NCI-H1694 treated with DMSO at 0.1 percent for 48 hours (cell line): Measurements from ENCODE around the gene PTCSC3.
A peak's percentile ranks its signal among the peaks of the same experiment; 100 is the strongest.

ENCODE experiments used
- DNase-seq: peaks from one replicate; lab custom pipeline; 2025; lab: John Stamatoyannopoulos, UW

Gene PTCSC3

DNA sequence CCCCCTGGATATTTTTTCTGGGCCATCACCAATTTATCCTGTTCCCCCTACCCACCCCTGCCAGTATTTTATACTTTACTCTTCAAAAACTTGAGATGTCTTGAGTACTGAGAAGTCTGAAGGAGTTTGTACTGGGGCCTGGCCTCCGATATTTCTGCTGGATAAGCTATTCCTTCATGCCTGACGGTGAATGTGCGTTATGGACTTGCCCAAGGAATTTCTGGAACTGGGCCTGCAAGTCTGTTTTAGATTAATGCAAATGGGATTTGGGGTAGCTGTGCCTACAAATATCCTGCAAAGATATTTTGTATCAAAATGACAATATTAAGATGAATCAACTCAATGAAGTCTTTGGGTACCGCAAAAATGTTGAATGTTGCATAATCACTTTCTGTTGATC is at the start of gene PTCSC3:
Gene PTCSC3 (minus strand): TSS at position 199 of the 400 bp plus-strand sequence.
- no peak for DNase-seq

DNA sequence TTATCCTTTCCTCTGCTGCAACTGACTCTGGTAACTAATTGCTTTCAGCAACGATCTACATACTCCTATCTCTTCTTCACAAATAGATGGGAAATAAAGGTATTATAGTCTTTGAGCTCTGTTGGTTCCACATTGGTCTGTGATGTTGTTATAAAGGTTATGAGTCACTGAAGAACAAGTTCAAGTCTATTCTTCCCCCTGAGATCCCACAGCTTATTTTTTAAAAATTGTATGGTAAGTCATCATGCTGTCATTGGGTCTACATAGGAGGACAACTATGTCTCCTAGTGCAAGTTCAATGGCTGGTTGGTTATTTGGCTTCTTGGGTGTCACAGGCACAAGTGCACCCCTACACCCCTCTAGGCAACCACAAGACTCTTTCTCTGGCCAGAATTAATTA is 49.6 kb upstream of the PTCSC3 start:
- no peak for DNase-seq

DNA sequence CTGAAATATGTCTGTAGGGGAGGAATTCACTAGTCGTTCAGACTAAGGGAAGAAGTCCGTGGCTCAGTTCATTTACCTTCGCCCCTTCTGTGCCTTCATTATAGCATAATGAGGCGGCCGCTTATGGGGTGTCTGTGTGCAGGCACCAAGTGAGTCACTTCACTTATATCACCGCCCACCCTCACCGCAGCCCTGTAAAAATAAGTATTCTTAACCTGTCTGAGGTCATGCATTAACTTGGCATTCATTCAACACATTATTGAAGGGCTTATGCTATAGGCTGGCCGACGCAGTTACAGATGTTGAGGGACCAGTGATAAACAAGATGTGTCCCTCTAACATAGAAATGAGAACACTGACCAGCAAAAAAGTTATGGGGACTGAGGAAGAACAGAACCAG is 47.7 kb upstream of the PTCSC3 start:
- no peak for DNase-seq

DNA sequence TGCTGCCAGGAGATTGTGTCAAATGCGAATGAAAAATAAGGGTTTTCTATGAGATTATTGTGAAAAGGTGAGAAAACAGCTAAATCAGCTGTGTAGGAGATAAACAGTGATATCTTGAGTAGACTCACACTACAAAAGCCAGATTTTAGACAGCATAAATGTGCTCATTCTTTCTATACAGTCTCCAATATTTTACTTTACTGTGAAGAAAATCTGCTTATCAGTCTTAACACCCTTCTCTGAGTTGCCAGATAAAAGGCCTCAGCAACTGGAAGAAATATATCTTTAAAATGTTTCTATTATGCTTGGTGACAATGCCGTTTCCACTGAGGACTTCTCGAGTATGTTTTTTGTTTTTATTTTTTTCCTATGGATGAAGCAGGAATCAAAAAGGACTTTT is 47.0 kb upstream of the PTCSC3 start:
- DNase-seq, result no peak

DNA sequence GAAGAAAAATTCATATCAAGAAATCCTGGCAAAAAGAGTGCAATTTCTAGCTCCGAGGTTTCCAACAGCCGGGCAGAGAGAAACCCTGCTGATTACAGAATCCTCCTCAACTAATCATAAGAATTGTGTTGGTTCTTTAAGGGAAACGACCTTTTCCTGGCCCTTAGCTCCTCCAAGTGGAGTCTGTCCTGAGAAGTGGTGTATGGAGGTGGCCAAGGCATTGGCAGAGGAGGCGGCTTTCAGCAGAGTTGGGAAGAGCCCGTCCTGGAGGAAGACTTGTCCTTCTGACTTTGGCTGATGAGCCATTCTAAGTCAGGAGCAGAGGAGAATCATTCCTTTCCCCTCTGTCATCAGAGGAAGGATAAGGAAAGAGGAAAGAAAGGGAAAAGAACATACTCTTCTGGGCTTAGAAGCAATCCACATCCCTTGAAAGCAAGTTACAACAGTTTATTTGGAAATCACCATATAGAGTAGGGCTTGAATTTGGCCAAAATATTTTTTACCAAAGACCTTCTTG is 46.5 kb upstream of the PTCSC3 start:
- DNase-seq, result no peak

DNA sequence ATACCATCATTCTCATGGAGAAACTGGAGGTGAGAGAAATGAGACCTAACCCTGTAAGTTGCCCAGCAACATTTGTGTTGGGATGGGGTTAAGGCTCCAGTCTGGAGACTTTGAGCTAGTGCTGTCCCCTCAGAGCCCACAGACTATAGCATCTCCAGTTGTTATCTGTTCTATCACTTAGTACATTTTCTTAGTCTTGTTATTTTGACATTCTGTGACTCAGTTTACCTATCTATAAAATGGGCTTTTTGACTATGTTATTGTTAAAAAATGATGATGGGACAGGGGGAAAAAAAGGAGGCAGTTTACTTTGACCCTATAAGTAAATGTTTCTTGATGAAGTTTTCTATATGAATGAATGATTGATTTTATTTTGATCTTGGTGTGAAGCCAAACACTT is 45.8 kb upstream of the PTCSC3 start:
- no peak for DNase-seq

DNA sequence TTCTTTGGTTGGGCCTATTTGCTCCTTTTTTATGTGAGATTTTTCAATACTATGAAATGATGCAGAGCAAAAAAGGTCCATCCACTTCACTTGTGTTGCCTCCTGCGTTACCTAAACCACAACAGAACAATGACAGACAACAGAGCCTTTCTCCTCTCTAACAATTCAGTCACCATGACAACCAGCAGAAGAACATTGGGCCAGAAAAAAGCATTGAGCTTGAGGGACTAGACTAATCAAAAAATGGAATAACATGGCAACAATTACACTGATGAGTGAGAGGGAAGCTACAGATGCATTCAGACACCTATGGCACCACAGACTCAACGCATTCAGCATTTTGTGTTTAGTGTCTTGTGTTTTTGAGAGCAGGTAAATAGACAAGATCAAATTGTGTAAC is 44.6 kb upstream of the PTCSC3 start:
- DNase-seq, result no peak

DNA sequence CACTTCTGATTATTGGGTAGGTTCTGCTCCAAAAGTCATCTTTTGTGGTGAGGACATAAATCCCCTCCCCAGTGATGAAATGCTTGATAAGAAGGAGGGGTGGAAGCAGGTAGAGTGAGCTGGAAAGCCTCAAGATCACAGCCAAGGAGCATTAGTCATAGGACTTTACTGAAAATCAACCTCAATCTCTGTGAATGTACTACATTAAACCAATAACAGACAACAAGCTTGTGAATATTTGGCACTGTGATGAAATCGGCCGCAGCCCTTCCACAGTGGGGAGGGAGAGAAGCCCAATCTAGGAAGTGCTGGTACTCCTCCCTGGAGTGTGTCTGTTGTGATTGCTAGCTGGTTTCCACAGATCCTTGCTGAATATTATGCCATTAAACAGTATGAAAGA is 41.2 kb upstream of the PTCSC3 start:
- no peak for DNase-seq

DNA sequence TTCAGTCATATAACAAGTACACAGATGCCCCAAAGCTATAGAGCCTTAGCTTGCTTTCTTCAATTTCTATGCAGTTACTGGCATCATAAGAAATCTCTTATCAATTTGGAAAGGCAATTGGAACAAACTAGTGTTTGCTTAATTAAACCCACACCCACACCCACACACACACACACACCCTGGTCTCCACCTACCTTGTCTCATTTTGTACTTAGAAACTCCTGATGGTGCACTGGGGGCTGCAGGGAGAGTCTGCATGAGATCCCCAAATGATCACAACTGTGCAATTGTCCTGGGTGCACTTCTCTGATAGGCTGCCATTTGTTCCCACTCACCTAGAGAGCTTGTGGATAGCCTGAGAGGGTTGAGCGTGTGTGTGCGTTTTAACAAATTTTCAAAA is 40.5 kb upstream of the PTCSC3 start:
- no peak for DNase-seq

DNA sequence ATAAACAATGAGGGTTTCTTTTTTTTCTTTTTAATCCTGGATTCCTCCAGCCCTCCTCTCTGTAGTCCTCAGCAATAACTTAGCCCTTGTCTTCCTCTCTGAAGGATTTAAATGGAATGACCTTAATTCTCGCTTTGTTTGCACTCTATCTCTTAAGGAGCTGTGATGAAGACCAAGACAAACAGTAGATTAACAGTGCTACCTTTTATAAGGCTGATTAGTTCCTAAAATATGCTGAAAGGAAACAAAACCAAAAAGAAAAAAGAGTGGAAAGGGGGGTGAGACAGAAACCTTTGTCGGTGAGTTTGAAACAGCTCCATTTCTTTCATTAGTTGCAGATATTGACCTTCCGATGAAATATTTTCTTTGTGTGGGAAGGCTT is 38.7 kb upstream of the PTCSC3 start:
- no peak for DNase-seq

DNA sequence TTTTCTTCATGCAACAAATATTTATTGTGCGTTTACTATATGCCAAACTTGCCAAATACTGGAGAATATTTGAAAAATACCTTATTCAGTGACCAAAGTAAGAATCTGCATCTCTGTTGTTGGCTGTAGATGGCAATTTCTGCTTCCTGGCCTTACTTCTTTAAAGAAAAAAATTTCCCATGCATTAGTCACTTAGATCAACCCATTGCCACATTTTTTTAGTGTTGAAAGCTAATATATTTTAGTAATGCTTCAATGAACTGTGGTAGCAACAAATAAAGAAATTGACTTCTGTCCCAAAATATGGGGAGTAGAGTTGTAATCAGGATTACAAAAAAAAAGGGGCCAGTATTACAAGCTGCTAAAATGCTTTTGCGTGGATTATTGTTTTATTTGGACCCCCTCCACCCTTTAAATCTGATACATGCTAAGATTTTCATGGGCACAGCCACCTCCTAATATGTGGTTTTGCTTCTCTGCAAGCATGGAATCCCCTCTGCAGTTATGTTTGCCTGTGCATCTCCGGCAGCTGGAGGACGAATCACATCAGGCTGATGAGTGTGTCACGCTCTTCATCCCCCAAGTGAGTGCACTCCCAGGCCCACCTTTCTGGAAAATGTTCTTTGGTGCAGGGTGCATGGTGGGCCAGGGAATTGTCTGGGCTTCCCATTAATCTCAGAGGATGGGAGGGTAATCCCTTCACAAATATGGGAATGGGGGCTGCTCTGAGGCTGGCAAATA is 38.1 kb upstream of the PTCSC3 start:
- DNase-seq, result no peak

DNA sequence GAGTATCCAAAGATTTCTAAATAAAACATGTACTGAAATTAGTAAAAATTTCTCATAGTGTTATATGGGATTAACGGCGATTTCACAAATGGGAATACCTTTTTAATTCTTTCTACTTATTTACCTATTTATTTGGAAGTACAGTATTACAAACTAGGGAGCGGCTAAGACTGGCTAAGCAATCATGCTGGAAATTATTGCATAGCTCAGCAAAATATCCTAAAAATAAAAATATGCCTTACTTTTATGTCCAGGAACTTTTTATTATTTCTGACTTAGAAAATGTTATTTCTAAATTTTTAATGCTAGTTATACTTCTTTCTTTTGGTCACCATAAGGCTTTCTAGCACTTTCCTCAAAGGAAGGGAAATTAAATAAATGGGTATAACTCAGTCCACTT is 36.5 kb upstream of the PTCSC3 start:
- DNase-seq, result no peak

DNA sequence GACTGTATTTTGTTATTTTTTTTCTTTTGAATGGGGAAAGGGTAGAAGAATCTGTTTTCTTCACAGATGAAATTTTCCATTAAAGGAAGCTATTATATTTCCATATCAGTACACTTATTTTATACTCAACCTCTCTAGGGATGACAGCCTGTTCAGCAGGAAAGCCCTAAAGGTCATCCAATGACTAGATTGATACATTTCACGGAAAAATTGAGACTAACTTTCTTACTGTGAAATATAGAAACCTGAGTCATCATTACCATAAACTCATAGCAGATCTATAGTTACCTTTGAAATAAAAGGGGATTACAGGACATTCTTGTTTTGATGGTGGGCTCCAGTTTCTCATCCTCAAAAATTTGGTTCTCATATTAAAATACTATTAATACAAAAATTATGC is 36.1 kb upstream of the PTCSC3 start:
- DNase-seq, result no peak

DNA sequence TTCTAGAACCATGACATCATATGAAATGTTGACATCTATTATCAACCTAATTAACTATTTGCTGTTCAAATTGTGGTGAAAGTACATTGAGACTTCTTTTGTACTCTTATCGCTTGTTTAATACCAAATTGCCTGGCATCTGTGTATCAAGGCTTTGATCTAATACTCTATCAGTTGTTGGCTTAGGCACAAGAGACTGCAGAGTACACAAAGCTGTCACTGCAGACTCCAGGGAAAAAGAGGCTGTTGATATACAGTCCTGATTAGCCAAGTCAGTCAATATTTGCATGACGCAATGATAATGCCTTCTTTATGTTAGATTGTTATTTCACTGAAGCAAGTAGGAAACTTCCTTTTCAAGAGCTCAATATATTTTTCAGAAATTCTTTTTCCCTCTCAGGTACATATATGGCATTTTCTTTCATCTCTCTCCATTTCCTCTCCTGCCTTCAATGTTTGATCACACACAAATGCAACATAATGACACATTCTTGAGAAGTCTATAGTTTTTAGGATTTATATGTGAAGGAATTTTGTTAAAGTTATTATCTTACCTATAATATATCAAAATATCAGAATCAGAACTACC is 32.3 kb upstream of the PTCSC3 start:
- no peak for DNase-seq

DNA sequence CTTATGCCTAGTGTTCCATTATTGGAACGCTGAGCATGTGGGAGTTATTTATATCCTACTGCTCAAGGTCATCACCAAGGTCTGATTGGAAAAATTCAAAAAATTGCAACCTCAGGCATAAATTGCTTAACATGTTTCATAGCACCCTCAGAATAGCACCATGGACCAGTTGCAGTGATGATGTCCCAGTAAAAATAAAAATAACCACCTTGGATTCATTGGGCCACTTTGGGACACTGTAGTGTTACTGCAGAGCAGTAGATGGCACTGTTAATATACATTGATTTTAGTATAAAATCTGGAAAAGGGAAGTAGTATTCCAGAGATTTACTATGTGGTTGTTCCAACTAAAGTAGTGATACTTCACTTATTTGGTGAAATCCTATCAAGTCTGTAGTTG is 31.0 kb upstream of the PTCSC3 start:
- peak; percentile 21 for DNase-seq

DNA sequence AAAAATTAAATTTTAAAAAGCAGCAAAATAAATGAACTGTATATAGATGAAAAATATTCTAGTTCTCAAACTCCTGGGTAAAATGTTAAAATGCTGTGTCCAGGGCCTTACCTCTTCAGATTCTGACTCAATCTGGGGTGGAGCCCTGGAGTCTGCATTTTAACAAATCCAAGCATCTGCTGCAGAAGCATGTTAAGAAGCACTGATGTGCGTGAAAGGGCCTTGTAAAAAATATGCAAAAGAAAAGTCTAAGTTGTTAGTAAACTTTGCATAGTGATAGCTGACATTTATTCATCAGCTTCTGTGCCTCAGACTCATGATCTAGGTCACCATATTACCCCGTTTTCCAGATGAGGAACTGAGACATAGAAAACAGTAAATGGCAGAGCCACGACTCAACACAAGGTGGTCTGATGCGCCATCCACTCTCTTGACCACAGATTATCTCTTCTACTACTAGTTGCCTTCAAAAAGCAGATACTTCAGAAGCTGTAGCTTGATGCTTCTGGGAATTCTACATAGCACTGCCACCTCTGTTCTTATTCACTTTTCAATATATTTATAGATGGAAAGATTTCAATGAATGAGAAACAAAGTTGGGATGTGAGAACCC is 28.0 kb upstream of the PTCSC3 start:
- no peak for DNase-seq

DNA sequence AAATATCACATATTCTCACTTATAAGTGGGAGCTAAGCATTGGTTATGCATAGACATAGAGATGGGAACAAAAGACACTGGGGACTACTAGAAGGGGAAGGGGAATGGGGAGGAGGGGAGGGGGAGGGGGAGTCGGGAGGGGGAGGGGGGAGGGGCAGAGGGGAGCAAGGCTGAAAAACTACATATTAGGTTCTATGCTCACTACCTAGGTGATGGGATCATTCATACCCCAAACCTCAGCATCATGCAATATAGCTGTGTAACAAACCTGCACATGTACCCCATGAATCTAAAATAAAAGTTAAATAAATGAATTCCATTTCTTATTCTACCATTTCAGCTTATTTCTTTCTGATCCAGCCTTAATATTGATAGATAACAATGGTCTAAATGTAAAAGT is 21.9 kb upstream of the PTCSC3 start:
- DNase-seq, result no peak

DNA sequence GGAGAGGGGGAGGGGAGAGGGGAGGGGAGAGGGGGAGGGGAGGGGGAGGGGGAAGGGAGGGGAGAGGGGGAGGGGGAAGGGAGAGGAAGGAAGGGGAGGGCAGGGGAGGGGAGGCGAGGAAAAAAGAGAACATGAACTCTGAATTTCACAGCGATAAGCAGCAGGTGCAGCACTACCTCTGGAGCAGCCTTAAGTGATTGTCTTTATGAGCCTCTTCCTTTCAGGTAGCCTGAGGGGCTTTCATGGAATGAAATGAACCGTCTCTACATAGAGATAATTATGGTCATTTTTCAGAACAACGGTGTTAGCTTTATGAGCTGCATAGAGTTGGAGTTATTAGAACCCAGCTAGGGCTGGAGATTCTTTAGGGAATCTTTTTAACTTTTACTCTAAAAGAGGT is 18.1 kb upstream of the PTCSC3 start:
- DNase-seq, result no peak

DNA sequence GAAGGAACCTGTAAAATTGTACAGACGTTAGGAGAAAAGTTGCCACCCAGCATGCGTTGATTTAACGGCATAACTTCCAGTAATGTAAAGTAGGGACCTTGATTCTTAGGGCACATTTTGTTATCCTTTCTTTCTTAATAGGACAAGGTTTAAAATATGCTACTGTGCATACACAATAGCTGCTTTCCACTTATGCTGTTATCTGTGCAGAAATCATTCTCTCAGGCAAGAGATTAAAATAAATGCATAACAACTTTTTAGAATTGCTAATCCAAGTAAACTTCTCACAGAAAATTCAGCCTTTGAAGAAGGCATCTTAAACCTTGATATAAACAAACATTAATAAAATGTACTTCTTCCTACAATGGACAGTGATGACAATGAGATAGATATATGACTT is 16.0 kb upstream of the PTCSC3 start:
- no peak for DNase-seq

DNA sequence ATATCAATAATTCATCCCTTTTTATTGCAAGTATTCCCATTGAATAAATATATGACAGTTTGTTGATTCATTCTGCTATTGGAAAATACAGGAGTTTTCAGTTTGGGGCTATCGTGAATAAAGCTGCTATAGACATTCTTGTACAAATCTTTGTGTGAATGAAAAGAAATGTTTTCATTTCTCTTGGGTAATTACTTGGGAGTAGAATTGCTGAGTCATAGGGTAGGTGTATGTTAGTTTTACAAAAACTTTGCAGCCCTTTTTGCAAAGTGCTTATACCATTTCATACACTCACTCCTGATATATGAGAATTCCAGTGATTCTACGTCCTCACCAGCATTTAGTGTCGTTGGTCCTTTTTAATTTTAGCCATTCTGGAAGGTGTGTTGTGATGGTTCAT is 6.9 kb upstream of the PTCSC3 start:
- DNase-seq, result no peak

DNA sequence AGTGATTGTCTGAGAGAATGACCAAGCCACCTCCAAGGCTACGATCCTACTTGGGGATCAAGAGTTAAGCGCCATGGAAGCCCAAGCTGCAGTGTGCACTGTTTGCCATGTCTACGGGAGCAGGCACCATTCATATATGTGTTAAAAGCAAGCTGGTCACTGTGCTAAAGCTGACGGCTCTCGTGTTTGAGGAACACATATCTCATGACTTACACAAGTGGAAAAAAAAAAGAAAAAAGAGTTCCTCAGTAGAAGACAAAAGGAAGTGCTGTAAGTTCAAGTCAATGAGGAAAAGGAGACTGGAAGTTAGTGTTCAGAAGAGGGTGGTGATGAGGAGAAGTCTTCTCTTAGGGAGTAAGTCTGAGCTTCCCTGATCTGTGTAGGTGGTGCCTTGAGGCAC is 4.9 kb upstream of the PTCSC3 start:
- DNase-seq, result no peak

DNA sequence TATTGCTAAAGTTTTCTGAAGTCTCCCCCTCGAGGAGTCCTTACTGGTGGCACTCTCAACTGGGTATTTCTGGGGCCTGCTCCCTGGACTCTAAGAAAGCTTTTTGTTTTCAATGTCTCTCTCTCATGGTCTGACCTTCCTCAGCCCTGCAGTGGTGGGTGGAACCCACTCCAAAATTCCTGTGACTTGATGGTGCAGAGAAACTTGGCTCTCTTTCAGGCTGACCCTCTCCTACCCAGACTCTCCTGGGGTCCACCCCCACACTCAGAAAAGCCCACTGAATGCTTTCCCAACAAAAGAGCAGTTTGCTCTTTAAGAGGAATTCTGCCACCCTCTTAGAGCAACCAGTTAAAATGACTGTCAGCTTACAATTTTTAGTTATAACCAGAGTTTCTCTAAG is 967 bp upstream of the PTCSC3 start:
- DNase-seq, result no peak

DNA sequence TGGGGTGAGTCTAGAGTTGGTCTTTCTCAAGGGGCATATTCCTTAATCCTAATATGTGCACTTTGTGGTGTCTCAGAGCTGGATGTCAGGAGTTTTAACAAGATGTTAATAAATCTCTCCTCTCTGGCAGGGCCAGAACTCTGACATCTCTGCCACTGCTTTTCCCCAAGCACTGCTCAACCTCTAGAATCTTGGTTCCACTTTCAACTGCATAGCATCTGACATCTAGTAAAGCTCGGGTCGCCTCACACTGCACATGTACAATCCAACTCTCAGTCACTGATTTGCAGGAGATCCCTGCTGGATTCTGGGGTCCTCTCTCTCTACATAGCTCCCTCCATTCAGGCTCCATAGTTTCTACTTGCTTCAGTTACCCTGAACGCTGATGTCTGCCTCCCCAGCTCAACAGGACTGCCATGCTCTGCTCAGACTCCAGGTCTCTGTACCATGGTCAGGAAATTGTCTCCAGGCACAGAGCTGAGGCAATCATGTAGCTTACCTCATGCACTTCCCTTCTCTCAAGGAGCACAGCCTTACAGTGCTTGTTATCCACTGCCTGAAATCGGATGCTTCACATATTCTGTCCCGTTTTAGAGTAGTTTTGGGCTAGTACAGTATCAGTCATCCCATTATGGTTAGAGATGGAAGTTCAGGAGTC is 1.6 kb downstream of the PTCSC3 start:
- no peak for DNase-seq
